Peyer's patch (tissue), 4 donors: Measurements from ENCODE around the gene DPEP1. TPM values are rescaled to one million over a fixed set of nuclear protein-coding genes. Genes with fewer than 3 reads are reported as not detected.
"Not testable (repeated sequence)": the region's sequence is repeated elsewhere in the genome, so short reads cannot be mapped to it uniquely, and the experiment has no call there.

Experiments
- DNase-seq, 3 donors: peaks; one replicate each; pipeline ENCODE4 v3.0.0-alpha.2; 2017 to 2019
- H3K27ac ChIP-seq, 4 donors: fragments of 200-600 bp; sonication (generic); one replicate each; pipeline ENCODE4 v1.5.1; 2016 to 2019
- H3K27me3 ChIP-seq, 2 donors: fragments of 200-600 bp; sonication (generic); one replicate each; pipeline ENCODE4 v1.5.1; 2019
- H3K36me3 ChIP-seq, 3 donors: fragments of 200-600 bp; sonication (generic); one replicate each; pipeline ENCODE4 v1.5.1; 2016 to 2019
- H3K4me1 ChIP-seq, 4 donors: fragments of 200-600 bp; sonication (generic); one replicate each; pipeline ENCODE4 v1.5.1; 2016 to 2019
- H3K4me3 ChIP-seq, 4 donors: fragments of 200-600 bp; sonication (generic); 1 replicate in 3 of 4; 2 replicates in 1 of 4; pipeline ENCODE4 v1.5.1; 2016 to 2019; ENCODE audit warnings: mild to moderate bottlenecking in 1 of 4
- H3K9me3 ChIP-seq, 4 donors: fragments of 200-600 bp; sonication (generic); one replicate each; pipeline ENCODE4 v1.5.1; 2016 to 2019; ENCODE audit warnings: mild to moderate bottlenecking in 1 of 4
- POLR2A ChIP-seq, 2 donors: fragments of 450-650 bp; IDR thresholded peaks; one replicate each; pipeline ENCODE4 v1.5.1; 2017; ENCODE audit warnings: antibody characterized with exemption in 2 of 2, mild to moderate bottlenecking in 2 of 2, moderate library complexity in 2 of 2
- total RNA-seq, 4 donors: library from RNA; depleted of rRNA; stranded (reverse); fragments of >200 nt; gene quantifications; one replicate each; pipeline ENCODE4 v1.1.0, GENCODE V29; 2016
- TF ChIP-seq, protein P1 (sequence below), 6 experiments: fragments of 450-650 bp in 4 of 6; fragments of 200-600 bp in 2 of 6; sonication (generic) in 1 of 6; IDR thresholded peaks; one replicate each; pipeline ENCODE4 v1.5.1; 2017 to 2019; ENCODE audit warnings: antibody characterized with exemption in 6 of 6, mild to moderate bottlenecking in 3 of 6, moderate library complexity in 1 of 6

DPEP1 gene
- total RNA-seq, 4 donors from 2014 or later = 272 to 3,324 (median 2,161) TPM

DNA sequence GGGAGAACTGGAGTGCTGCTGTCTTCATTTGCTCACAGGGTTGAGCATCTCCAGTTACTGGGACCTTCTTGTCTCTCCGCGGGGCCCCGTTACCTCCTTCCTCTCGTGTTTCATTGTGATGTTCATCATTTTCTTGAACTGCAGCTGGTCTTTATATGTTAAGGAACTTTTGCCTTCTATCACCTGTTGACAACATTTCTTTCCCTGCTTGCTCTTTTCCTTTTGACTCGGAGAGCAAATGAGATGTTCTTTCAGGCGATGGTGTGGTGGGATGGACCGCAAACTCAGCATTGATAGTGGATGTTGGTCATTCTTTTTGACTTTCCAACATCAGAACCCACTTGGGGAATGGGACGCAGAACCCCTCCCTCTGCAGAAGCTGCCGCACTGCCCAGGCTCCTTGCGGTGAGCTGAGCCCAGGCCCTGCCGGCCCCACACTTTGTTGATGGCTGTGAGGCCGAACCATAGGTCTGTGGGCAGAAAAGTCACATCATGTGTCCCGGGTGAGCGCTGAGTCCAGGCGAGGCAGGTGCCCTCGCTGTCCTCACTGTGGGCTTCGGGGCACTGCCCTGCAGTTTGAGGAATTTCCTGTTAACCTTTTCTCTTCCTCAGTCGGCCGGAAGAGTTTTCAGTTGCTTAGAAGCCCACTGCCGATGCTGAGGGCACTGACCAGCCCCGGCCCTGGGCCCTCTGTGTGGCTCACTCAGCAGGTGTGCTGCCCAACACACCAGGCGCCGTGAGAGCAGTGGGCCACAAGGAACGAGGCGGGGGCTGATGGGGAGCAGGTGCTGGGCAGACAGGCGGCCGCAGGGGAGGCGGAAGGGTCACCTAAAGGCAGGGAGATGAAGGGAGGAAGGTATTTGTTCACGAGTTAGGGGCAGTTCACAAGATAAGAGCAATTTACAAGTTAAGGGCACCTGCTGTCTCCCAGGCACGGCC lies 45.5 kb upstream of the DPEP1 start:
- Histone ChIP-seq H3K27ac (no peak overlapping the region), H3K4me3 (no peak overlapping the region), H3K36me3 (peaks cover 0 to 17% (median 0%) of the 10 kb centered on the region in 3 donors), H3K27me3 (no peaks in the 10 kb centered on the region), H3K9me3 (no peaks in the 10 kb centered on the region), H3K4me1 (peaks cover 4 to 41% (median 20%) of the 10 kb centered on the region in 4 donors)
- DNase-seq = no peak
- TF ChIP-seq POLR2A (IDR thresholded peaks at IDR 0.05) = no peak
- TF ChIP-seq, protein P1, sequence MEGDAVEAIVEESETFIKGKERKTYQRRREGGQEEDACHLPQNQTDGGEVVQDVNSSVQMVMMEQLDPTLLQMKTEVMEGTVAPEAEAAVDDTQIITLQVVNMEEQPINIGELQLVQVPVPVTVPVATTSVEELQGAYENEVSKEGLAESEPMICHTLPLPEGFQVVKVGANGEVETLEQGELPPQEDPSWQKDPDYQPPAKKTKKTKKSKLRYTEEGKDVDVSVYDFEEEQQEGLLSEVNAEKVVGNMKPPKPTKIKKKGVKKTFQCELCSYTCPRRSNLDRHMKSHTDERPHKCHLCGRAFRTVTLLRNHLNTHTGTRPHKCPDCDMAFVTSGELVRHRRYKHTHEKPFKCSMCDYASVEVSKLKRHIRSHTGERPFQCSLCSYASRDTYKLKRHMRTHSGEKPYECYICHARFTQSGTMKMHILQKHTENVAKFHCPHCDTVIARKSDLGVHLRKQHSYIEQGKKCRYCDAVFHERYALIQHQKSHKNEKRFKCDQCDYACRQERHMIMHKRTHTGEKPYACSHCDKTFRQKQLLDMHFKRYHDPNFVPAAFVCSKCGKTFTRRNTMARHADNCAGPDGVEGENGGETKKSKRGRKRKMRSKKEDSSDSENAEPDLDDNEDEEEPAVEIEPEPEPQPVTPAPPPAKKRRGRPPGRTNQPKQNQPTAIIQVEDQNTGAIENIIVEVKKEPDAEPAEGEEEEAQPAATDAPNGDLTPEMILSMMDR (IDR thresholded peaks at IDR 0.05) = no peak

DNA sequence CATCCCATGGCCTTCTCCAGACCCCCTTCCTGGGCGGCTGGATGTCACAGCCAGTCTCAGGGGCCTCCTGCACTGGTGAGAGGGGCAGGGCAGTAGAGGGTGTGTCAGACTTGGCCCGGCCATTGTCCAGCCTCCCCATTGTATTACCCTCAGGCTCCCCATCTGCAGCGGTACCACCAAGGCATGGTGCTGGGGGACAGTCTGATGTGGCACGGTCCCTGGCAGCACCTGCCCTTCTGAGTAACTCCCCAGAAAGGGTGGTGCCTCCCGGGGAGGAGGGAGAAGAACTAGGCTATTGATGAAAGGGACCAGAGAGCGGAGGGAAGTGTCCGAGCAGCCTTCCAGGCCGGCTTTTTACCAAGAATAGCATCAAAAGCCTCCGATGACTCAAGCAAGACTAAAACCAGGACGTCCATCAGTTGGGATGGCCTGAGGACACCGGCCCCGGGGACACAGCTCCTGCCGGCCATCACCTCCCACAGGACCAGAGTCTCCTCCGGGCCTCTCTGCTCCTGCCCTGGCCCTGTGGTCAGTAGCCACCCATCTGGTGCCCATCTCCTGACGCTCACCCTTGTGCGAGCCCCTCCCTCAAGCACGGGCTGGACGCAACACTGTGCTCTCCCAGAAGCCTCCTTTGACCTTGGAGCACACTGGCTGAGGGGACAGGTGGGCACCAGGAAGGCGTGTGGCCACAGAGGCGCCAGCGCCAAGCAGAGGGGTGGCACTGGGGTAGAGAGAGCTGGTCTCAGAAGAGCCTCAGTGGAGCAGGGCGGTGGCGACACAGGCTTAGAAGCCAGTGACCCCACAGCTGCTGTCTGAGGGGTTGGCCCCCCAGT lies 43.7 kb upstream of the DPEP1 start:
- peaks cover 0 to 4% of the 10 kb centered on the region in 2 donors for H3K27me3 ChIP-seq
- TF ChIP-seq, protein P1 (IDR thresholded peaks at IDR 0.05) = no peak
- TF ChIP-seq POLR2A (IDR thresholded peaks at IDR 0.05) = no peak
- H3K4me3 ChIP-seq = no peak overlapping the region
- DNase-seq = no peak
- H3K36me3 ChIP-seq = peaks cover 0 to under 1% (median 0%) of the 10 kb centered on the region in 3 donors
- peaks cover 4 to 31% (median 15%) of the 10 kb centered on the region in 4 donors for H3K4me1 ChIP-seq
- no peak overlapping the region for H3K27ac ChIP-seq
- no peaks in the 10 kb centered on the region for H3K9me3 ChIP-seq

DNA sequence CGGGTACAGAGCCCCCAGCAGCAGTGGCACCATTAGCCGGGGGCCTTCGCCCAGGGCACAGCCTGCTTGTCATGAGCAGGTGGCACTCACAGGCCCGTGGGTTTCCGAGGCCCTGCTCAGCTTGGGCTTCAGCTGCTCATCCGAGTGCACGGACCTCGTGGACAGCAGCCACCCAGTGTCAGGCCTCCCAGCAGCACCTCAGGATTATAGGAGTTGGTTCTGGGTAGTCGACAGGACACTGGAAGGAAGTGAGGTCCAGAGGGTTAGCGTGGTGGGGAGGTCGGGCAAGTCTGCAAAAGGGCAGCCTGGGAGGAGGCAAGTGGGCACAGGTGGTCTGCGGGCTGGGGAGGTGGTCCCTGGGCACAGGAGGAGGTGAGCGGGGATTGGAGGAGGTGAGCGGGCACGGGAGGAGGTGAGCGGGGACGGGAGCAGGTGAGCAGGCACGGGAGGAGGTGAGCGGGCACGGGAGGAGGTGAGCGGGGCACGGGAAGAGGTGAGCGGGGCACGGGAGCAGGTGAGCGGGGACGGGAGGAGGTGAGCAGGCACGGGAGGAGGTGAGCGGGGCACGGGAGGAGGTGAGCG lies 43.0 kb upstream of the DPEP1 start:
- Histone ChIP-seq H3K4me3 (no peak overlapping the region), H3K36me3 (no peaks in the 10 kb centered on the region), H3K27ac (no peak overlapping the region), H3K4me1 (peaks cover 4 to 31% (median 14%) of the 10 kb centered on the region in 4 donors), H3K27me3 (peaks cover 0 to 5% of the 10 kb centered on the region in 2 donors), H3K9me3 (no peaks in the 10 kb centered on the region)
- DNase-seq = no peak
- no peak for TF ChIP-seq POLR2A (IDR thresholded peaks at IDR 0.05)
- TF ChIP-seq, protein P1 (IDR thresholded peaks at IDR 0.05) = no peak

- H3K4me1 ChIP-seq = peaks cover under 1 to 30% (median 14%) of the 10 kb centered on the region in 4 donors
- H3K9me3 ChIP-seq, H3K4me3 ChIP-seq, H3K36me3 ChIP-seq, H3K27me3 ChIP-seq, H3K27ac ChIP-seq, DNase-seq: not testable (repeated sequence)
These were observed 42.4 kb upstream of the DPEP1 start for GRCh38 chr16:89570983-89571598.

GRCh38 chr16:89571636-89572035 lies 41.8 kb upstream of the DPEP1 start:
- Histone ChIP-seq H3K4me3 (no peak overlapping the region), H3K9me3 (no peaks in the 10 kb centered on the region), H3K27ac (no peak overlapping the region), H3K36me3 (no peaks in the 10 kb centered on the region), H3K4me1 (peaks cover 0 to 29% (median 14%) of the 10 kb centered on the region in 4 donors), H3K27me3 (peaks cover 0 to 5% of the 10 kb centered on the region in 2 donors)
- DNase-seq = no peak
- TF ChIP-seq, protein P1 (IDR thresholded peaks at IDR 0.05) = no peak
- TF ChIP-seq POLR2A (IDR thresholded peaks at IDR 0.05) = no peak
